IPS-NIHi7 (cell line): Measurements from ENCODE around the gene UBASH3A.
A peak's percentile ranks its signal among the peaks of the same experiment; 100 is the strongest.

Experiments used
- DNase-seq: peaks from one replicate; pipeline ENCODE4 v3.0.0; 2012; ENCODE audit warnings: mixed read lengths; ENCODE audit errors: extremely low spot score

UBASH3A gene

GRCh38 chr21:42489991-42490390 lies 86.3 kb downstream of the UBASH3A start:
- no peak for DNase-seq

GRCh38 chr21:42490720-42491119 lies 87.0 kb downstream of the UBASH3A start:
- DNase-seq = no peak

GRCh38 chr21:42491328-42491727 lies 87.6 kb downstream of the UBASH3A start:
- DNase-seq = no peak

- DNase-seq = no peak
These were observed 88.5 kb downstream of the UBASH3A start for GRCh38 chr21:42492201-42492600.

GRCh38 chr21:42493109-42494060 lies 89.7 kb downstream of the UBASH3A start:
- DNase-seq = no peak

- DNase-seq = no peak
These were observed 91.3 kb downstream of the UBASH3A start for GRCh38 chr21:42495027-42495426.

GRCh38 chr21:42495765-42496119 lies 92.0 kb downstream of the UBASH3A start:
- DNase-seq = no peak

GRCh38 chr21:42496120-42496838 lies 92.6 kb downstream of the UBASH3A start, which contains the start of gene RSPH1:
TSS of gene RSPH1 (minus strand) at chr21:42496224. CDS start at chr21:42496186, 38 bp downstream.
- DNase-seq = peak; percentile 99

- DNase-seq = no peak
These were observed 93.1 kb downstream of the UBASH3A start for GRCh38 chr21:42496839-42497202.
